ENCODE results near the gene DENND10.

DENND10 gene

DNA sequence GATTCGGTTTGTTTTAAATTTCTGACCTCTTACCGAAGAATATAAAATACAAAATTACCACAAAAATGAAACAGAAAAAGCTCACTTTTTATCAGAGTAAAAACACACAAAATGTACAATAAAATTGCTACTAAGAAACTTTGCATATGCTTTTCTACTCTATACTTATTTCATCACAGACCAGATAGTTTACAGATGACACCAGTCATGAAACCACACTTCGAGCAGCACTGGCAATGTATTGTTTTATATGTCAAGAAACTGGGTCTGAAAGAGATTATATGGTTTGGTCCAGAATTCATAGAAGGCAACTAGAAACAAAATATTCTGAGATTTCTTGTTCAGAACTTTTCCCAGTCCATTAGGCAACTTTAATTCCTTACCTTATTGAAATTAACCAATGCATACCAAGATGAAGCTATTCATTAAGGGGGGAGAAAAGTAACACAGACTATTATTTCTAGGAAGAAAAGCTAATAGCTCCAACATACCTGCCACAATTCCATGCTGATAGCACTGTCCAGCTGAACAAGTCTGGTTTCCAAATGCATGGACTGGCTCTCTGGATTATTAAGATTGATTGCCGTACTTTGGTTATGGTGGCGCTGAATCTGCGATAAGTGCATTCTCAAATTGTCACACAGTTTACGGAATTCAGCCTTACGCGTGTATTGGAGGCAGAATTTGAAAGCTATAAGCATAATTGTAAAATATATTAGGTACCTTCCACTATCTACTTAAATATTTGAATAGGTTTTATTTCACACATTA is 33.3 kb upstream of the DENND10 start:
- no peak for TF ChIP-seq CTCF (IDR thresholded peaks at IDR 0.05; ENCODE audit: insufficient read depth, low read depth, low read length, missing control alignments)
- no peak overlapping the region for H3K4me3 ChIP-seq (ENCODE audit: low read length)
- DNase-seq (ENCODE audit: low read depth): no peak

GRCh38 chr10:119073584-119073983 is 30.3 kb upstream of the DENND10 start:
- no peak for DNase-seq (ENCODE audit: low read depth)
- no peak overlapping the region for H3K4me3 ChIP-seq (ENCODE audit: low read length)
- no peak for TF ChIP-seq CTCF (IDR thresholded peaks at IDR 0.05; ENCODE audit: insufficient read depth, low read depth, low read length, missing control alignments)

DNA sequence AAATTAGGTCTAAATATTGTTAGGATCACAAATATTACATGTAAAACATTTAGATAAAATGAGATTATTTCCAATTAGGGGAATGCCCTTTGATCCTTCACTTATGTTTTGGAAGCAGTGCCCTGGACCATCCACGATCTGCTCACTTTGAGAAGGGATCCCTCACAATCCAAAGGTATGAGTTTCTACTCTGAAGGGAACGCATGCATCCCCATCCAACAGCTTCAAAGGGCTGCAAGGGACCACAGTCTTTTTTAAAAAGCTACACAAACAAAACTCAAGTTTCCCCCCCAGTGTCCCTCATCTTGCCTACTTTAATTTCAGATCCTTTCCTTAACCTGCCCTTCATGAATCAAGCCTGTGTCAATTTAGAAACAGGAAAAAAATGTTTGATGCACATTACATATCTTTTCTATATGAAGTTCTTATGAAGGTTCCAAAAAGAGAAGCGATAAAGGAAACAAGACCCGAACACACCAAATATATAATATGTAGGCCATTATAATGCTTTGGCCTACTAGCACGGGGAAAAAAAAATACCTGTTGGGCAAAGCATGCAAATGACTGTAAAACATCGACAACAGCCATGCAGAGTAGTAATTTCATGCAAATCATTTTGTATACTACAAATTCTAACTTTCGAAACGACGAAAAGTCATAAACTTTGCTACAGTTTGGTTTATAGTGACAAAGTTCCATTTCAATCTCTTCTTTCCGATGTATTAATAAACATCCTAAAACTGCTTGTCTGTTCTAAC is 25.3 kb upstream of the DENND10 start:
- TF ChIP-seq CTCF (IDR thresholded peaks at IDR 0.05; ENCODE audit: insufficient read depth, low read depth, low read length, missing control alignments): no peak
- peak overlapping the region; percentile 92 for H3K4me3 ChIP-seq (ENCODE audit: low read length)
- DNase-seq (ENCODE audit: low read depth): no peak

GRCh38 chr10:119079599-119080520 is 24.1 kb upstream of the DENND10 start:
- TF ChIP-seq CTCF (IDR thresholded peaks at IDR 0.05; ENCODE audit: insufficient read depth, low read depth, low read length, missing control alignments): no peak
- peak overlapping the region; percentile 92 for H3K4me3 ChIP-seq (ENCODE audit: low read length)
- DNase-seq (ENCODE audit: low read depth): peak; percentile 88

DNA sequence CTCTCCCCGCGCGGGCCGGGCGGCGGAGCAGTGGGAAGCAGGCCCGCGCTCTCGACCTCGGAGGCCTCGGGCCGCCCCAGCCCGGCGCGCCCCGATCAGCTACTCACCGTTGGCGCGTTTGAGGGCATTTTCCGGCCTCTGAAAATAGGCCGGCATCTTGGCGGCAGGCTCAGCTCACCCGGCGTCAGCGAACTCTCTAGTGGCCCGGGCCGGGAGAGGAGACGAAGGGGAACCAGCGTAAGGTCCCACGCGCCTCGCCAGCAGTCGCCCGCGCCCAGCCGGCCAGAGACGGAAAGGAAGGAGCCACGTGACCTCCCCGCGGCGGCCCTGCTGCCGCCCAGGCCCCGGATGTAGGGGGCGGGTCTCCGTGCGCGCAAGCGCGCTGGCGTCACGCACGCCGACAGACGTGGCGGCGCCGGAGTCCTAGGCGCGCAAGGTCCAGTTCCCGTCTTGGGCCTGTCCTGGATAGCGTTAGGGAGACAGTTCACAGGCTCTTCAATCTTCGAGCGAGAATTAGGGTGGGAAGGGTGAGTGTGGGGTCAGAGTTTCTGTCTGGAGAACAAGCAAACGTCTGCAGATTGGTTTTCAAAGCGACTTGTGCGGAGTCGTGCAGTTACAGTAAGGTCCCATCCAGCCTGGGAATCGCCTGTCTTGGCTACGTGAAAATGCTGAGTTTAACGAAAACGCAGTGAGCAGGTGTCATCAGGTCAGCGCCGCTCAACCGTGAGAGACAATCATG is 23.2 kb upstream of the DENND10 start, which contains the start of gene EIF3A:
Gene EIF3A (minus strand): TSS at position 297 of the 739 bp plus-strand sequence. CDS start 141 bp downstream, at position 156.
- TF ChIP-seq CTCF (IDR thresholded peaks at IDR 0.05; ENCODE audit: insufficient read depth, low read depth, low read length, missing control alignments): no peak
- peak within 1 kb of the TSS; percentile 92 for H3K4me3 ChIP-seq (ENCODE audit: low read length)

DNA sequence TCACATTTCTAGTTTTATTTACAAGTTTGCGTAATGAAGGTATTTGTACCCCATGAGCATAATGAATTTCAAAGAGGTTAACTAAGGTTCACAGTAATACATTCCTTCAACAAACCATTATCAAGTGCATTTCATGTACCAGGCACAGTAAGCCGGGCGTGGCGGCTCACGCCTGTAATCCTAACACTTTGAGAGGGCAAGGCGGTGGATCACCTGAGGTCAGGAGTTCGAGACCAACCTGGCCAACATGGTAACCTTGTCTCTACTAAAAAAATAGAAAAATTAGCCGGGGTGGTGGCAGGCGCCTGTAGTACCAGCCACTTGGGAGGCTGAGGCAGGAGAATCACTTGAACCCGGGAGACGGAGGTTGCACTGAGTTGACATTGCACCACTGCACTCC is 19.0 kb upstream of the DENND10 start:
- TF ChIP-seq CTCF (IDR thresholded peaks at IDR 0.05; ENCODE audit: insufficient read depth, low read depth, low read length, missing control alignments): no peak
- no peak overlapping the region for H3K4me3 ChIP-seq (ENCODE audit: low read length)
- DNase-seq (ENCODE audit: low read depth): no peak

More for the DNA sequence above, 23.2 kb upstream of the DENND10 start, which contains the start of gene EIF3A:
- DNase-seq (ENCODE audit: low read depth): peak; percentile 93
